ENCODE data around the gene HCFC1. TPM values are rescaled to one million over a fixed set of nuclear protein-coding genes. Genes with fewer than 3 reads are reported as not detected.
A peak's percentile ranks its signal among the peaks of the same experiment; 100 is the strongest.

Gene HCFC1
- total and polyA plus RNA-seq, 4 donors: 13.1 to 56.3 (median 35.9) TPM

DNA sequence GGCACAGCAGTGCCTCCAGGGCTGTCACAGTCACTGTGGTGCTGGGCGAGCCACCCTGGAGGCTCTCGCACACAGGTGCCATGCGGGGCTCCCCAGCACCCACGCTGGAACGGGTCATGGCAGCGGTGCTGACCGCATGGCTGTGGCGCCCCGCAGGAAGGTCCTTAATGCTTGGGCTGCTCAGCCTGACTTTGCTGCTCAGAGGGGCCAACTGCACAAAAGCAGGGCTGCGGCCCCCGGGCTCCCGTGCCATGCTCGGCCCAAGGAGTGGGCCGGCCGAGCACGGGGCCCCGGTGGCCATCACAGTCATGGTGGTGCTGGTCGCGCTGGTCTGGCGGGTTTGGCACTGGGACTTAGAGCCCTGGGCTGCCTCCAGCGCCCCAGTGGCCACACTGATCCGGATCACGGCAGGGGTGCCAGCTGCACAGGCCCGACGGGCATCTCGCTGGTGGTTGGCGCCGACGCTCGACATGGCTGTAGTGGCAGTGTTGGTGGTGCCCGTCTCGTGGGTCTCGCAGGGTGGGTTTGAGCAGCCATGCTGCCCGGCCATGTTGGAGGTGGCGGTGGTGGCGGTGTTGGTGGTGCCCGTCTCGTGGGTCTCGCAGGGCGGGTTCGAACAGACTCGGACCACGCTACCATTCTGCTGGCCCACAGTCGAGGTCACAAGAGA, 16.9 kb downstream of the HCFC1 start:
- Histone ChIP-seq H3K4me3 (ENCODE audit: low read depth, low read length) (no peak overlapping the region), H3K27ac (ENCODE audit: low read depth, low read length) (no peak overlapping the region), H3K9me3 (ENCODE audit: control insufficient read depth, insufficient read depth, low read length) (peaks cover 1% of the 10 kb centered on the region), H3K4me1 (ENCODE audit: control insufficient read depth, insufficient read depth, low read length) (peaks cover 17% of the 10 kb centered on the region), H3K27me3 (ENCODE audit: control insufficient read depth, insufficient read depth, low read length) (no peaks in the 10 kb centered on the region), H3K36me3 (ENCODE audit: control insufficient read depth, insufficient read depth, low read length) (peaks cover 100% of the 10 kb centered on the region)
- DNase-seq (ENCODE audit: low read depth in 4 of 6, low spot score in 6 of 6): no peak
- WGBS (ENCODE audit: insufficient coverage): 94% methylated on average over 44 of the region's 44 CpGs

DNA sequence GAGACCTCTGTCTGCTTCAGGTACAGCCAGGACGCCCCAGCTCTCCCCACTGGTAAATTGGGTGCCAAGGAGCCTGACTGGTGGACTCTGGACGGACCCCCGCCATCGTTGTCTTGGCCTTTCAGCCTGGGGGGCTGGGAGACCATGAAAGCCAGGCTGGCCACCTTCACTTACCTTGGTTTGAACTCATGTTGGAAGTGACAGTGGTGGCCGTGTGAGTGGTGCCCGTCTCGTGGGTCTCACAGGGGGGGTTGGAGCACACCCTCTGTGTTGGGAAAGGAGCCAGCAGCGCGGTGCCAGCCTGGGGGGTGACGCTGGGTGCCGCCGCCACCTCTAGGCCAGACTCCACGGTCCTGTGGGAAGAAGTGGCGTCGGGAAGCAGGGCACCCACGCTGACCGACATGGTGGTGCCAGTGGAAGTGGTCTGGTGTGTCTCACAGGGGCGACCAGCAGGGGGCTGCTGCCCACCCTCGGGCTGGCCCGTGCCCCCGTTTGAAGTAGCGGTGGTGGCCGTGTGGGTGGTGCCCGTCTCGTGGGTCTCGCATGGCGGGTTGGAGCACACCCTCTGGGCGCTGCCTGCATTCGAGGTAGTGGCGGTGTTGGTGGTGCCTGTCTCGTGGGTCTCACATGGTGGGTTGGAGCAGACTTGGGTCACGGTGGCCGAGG, 17.6 kb downstream of the HCFC1 start:
- H3K4me3 ChIP-seq (ENCODE audit: low read depth, low read length): no peak overlapping the region
- peaks cover 23% of the 10 kb centered on the region for H3K4me1 ChIP-seq (ENCODE audit: control insufficient read depth, insufficient read depth, low read length)
- peaks cover 99% of the 10 kb centered on the region for H3K36me3 ChIP-seq (ENCODE audit: control insufficient read depth, insufficient read depth, low read length)
- no peak overlapping the region for H3K27ac ChIP-seq (ENCODE audit: low read depth, low read length)
- H3K27me3 ChIP-seq (ENCODE audit: control insufficient read depth, insufficient read depth, low read length): no peaks in the 10 kb centered on the region
- 78% methylated on average over 33 of the region's 33 CpGs for WGBS (ENCODE audit: insufficient coverage)
- H3K9me3 ChIP-seq (ENCODE audit: control insufficient read depth, insufficient read depth, low read length): peaks cover 1% of the 10 kb centered on the region
- DNase-seq (ENCODE audit: low read depth in 4 of 6, low spot score in 6 of 6): no peak

DNA sequence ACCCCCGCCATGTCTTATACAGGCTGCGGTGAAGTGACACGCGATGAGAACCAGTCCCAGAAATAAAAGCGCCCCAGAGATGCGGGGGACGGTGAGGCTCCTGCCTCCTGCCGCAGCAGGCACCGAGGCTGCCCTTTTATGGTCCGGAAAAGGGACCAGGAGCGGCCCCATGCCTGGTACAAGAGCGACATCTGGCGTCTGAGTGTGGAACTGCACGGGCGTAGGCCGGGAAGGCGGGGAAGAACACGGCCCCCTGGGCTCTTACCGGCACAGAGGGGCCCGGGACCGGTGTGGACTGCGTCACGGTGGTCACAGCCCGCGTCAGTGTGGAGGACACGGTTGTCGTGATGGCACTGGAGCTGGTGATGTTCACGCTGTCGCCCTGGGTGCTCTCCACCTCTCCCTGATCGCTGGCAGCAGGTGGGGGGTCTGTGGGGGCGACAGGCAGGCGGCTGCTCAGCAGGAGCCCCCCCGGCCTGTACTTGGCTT, 18.2 kb downstream of the HCFC1 start:
- peaks cover 28% of the 10 kb centered on the region for H3K4me1 ChIP-seq (ENCODE audit: control insufficient read depth, insufficient read depth, low read length)
- peaks cover 99% of the 10 kb centered on the region for H3K36me3 ChIP-seq (ENCODE audit: control insufficient read depth, insufficient read depth, low read length)
- peaks cover 1% of the 10 kb centered on the region for H3K9me3 ChIP-seq (ENCODE audit: control insufficient read depth, insufficient read depth, low read length)
- H3K27ac ChIP-seq (ENCODE audit: low read depth, low read length): peak overlapping the region; percentile 15
- DNase-seq (ENCODE audit: low read depth in 4 of 6, low spot score in 6 of 6): peak in 2 of 6 donors; percentile 79 to 81
- no peaks in the 10 kb centered on the region for H3K27me3 ChIP-seq (ENCODE audit: control insufficient read depth, insufficient read depth, low read length)
- H3K4me3 ChIP-seq (ENCODE audit: low read depth, low read length): no peak overlapping the region
- 30% methylated on average over 31 of the region's 33 CpGs for WGBS (ENCODE audit: insufficient coverage)

DNA sequence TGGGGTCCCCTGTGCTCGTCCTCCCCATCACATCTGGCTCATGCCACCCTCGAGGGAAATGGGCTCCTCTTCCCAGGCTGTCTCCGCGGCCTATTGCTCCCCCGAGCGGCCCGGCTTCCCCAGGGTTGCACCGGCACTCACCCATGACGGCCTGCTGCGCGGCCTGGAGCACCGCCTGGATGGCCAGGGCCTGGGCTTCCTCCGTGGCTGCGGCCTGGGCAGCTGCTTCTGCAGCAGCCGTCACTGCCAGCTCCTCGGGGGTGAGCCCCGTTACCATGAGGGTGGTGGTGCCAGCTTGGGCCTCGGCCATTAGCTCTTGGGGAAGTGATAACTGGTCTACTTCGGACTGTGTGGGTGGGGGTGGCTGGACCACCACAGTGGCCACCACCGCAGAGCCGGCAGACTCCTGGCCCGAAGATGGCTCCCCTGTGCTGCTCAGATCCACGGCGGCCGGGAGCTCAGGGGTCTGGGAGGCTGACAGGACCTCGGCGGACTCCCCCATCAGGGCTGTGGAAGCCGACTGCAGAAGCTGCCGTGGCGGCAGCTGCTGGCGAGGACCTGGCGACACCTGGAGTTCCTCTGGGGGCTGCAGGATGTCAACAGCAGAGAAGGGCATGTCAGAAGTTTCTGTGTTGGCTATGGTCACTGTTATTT, 19.1 kb downstream of the HCFC1 start:
- 89% methylated on average over 31 of the region's 32 CpGs for WGBS (ENCODE audit: insufficient coverage)

DNA sequence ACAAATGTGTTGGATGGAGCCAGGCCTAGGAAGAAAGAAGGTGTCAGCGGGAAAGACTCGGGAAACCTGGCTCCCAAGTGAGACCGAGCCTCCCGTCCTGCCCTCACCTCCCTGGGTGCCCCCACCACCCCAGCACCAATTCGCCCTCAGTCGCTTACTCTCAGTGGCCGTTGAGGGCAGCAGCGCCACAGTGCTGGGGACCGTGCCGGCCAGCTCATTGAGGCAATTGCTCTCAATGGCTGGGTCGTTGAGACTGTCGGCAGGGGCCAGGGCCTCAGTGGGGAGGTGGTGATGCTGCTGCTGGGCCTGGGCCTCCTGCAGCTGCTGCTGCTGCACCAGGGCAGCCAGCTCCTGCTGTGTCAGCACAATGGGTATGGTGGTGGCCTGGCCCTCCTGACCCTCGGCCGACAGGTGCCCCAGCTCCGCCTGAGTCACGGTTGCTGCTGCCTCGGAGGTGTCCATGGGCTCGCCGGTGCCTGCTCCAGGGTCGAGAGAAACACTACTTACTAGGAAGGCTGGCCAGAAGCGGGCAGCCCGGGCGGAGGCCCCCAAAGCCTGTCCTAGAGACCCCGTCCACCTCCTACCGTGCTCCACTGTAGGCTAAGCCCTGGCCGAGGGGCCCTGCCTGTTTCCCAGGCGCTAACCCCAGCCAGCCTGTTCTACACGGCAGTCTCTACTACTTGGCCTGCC, 19.8 kb downstream of the HCFC1 start:
- 91% methylated on average over 24 of the region's 28 CpGs for WGBS (ENCODE audit: insufficient coverage)
- H3K9me3 ChIP-seq (ENCODE audit: control insufficient read depth, insufficient read depth, low read length): peaks cover 1% of the 10 kb centered on the region
- H3K36me3 ChIP-seq (ENCODE audit: control insufficient read depth, insufficient read depth, low read length): peaks cover 93% of the 10 kb centered on the region
- H3K4me1 ChIP-seq (ENCODE audit: control insufficient read depth, insufficient read depth, low read length): peaks cover 37% of the 10 kb centered on the region
- no peak overlapping the region for H3K27ac ChIP-seq (ENCODE audit: low read depth, low read length)
- no peaks in the 10 kb centered on the region for H3K27me3 ChIP-seq (ENCODE audit: control insufficient read depth, insufficient read depth, low read length)
- H3K4me3 ChIP-seq (ENCODE audit: low read depth, low read length): no peak overlapping the region
- no peak for DNase-seq (ENCODE audit: low read depth in 4 of 6, low spot score in 6 of 6)

More for the DNA sequence above, 19.1 kb downstream of the HCFC1 start:
- Histone ChIP-seq H3K4me3 (ENCODE audit: low read depth, low read length) (no peak overlapping the region), H3K27ac (ENCODE audit: low read depth, low read length) (no peak overlapping the region), H3K36me3 (ENCODE audit: control insufficient read depth, insufficient read depth, low read length) (peaks cover 99% of the 10 kb centered on the region), H3K4me1 (ENCODE audit: control insufficient read depth, insufficient read depth, low read length) (peaks cover 37% of the 10 kb centered on the region), H3K9me3 (ENCODE audit: control insufficient read depth, insufficient read depth, low read length) (peaks cover 1% of the 10 kb centered on the region), H3K27me3 (ENCODE audit: control insufficient read depth, insufficient read depth, low read length) (no peaks in the 10 kb centered on the region)
- DNase-seq (ENCODE audit: low read depth in 4 of 6, low spot score in 6 of 6): no peak

DNA sequence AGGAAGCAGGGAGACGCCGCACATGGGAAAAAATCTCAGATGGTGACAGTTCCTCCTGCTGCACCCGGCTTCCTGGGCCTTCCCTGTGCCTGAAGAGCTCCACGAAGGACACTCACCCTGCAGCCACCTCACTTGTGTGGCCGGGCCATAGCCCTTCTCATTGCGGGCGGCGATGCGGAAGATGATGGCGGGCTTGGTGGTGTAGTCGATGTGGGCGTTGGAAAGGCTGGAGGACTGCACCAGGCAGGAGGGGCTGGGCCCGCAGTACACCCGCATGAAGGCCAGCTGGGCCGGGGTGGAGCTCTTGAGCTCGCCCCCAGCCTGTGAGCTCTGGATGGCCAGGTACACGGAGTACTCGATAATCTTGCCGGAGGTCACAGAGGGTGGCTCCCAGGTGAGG, 21.5 kb downstream of the HCFC1 start:
- no peaks in the 10 kb centered on the region for H3K27me3 ChIP-seq (ENCODE audit: control insufficient read depth, insufficient read depth, low read length)
- H3K36me3 ChIP-seq (ENCODE audit: control insufficient read depth, insufficient read depth, low read length): peaks cover 83% of the 10 kb centered on the region
- WGBS (ENCODE audit: insufficient coverage): 81% methylated on average over 19 of the region's 19 CpGs
- H3K27ac ChIP-seq (ENCODE audit: low read depth, low read length): no peak overlapping the region
- H3K9me3 ChIP-seq (ENCODE audit: control insufficient read depth, insufficient read depth, low read length): peaks cover 1% of the 10 kb centered on the region
- no peak overlapping the region for H3K4me3 ChIP-seq (ENCODE audit: low read depth, low read length)
- no peak for DNase-seq (ENCODE audit: low read depth in 4 of 6, low spot score in 6 of 6)
- peaks cover 37% of the 10 kb centered on the region for H3K4me1 ChIP-seq (ENCODE audit: control insufficient read depth, insufficient read depth, low read length)

DNA sequence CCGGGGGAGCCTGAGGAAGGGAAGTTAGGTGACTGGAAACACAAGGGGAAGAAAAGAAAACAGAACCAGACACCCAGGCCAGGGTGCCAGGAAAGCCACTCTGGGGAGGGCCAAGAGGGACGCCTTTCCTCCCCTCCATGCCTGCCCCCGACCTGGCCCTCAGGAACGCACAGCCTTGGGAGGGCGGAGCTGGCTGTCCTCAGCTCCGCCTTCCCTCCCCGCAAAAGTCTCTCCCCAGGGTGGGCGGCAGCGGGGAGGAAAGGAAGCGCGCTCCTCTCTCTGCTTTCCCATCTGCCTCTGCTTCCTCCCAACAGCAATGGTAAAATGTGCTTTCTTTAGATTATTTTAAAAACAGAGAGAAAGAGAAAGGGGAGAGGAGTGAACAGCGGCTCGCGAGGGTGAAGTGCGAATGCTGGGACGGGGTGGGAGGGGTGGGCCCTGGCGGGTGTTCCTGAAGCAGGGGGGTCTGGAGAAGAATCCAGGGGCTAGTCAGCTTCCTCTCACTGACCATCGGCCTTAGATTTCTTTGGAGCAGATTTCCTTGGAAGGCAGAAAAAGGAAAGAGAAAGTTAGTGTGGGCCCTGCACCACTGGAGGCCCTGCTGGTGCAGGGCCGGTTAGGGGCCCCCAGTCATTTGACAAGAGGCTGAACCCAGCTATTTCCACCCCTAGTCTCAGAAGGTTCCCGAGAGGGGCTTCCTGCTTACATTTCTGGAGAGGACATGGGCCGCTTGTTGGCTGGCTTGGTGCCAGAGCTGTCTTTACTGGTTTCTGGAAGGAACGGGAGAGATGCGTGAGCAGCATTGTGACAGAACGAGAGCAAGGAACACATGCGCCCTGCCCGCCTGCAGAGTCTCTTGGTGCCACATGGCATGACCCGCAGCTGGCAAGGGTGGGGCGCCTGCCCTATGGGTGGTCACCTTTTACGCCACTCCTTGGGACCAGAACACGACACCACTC, 22.5 kb downstream of the HCFC1 start:
- Histone ChIP-seq H3K4me3 (ENCODE audit: low read depth, low read length) (no peak overlapping the region), H3K4me1 (ENCODE audit: control insufficient read depth, insufficient read depth, low read length) (peaks cover 46% of the 10 kb centered on the region), H3K27ac (ENCODE audit: low read depth, low read length) (peak overlapping the region; percentile 61), H3K36me3 (ENCODE audit: control insufficient read depth, insufficient read depth, low read length) (peaks cover 73% of the 10 kb centered on the region), H3K27me3 (ENCODE audit: control insufficient read depth, insufficient read depth, low read length) (no peaks in the 10 kb centered on the region), H3K9me3 (ENCODE audit: control insufficient read depth, insufficient read depth, low read length) (peaks cover 1% of the 10 kb centered on the region)
- 64% methylated on average over 23 of the region's 30 CpGs for WGBS (ENCODE audit: insufficient coverage)
- peak in 2 of 6 donors; percentile 41 to 57 for DNase-seq (ENCODE audit: low read depth in 4 of 6, low spot score in 6 of 6)

DNA sequence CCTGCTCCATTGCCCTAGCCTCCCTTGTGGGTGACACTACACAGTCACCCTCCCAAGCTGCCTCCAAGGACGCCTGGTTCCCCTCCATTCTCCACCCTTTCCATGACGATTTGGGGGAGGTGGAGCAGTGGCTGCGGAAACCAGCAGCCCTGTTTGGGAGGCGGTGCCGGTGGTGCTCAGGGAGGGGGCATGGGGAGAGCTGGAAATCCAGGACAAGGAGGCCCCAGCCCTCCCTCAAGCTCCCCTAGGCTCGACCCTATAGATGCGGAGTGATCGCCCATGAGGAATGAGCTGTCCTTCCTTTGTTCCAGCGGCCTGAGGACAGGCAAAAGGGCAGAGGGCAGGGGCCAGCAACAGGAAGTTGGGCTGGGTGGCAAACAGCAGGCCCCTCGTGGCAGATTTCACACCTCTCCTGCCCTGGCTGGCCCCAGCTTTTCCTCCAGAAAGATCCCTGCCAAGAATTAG, 23.6 kb downstream of the HCFC1 start:
- H3K27me3 ChIP-seq (ENCODE audit: control insufficient read depth, insufficient read depth, low read length): no peaks in the 10 kb centered on the region
- WGBS (ENCODE audit: insufficient coverage): 77% methylated on average over 4 of the region's 10 CpGs

More for the DNA sequence above, 23.6 kb downstream of the HCFC1 start:
- H3K4me3 ChIP-seq (ENCODE audit: low read depth, low read length): no peak overlapping the region
- no peaks in the 10 kb centered on the region for H3K9me3 ChIP-seq (ENCODE audit: control insufficient read depth, insufficient read depth, low read length)
- peak overlapping the region; percentile 61 for H3K27ac ChIP-seq (ENCODE audit: low read depth, low read length)
- H3K4me1 ChIP-seq (ENCODE audit: control insufficient read depth, insufficient read depth, low read length): peaks cover 47% of the 10 kb centered on the region
- H3K36me3 ChIP-seq (ENCODE audit: control insufficient read depth, insufficient read depth, low read length): peaks cover 62% of the 10 kb centered on the region
- no peak for DNase-seq (ENCODE audit: low read depth in 4 of 6, low spot score in 6 of 6)

Measured in spinal cord (tissue), 10 donors.